H1 (cell line): Measurements from ENCODE around the gene SRPX2.

Source experiments
- CEBPB ChIP-seq: IDR thresholded peaks from 2 replicates; pipeline ENCODE4 v1.6.1; 2012; ENCODE audit warnings: low read depth, low read length
- EP300 ChIP-seq, 2 experiments: IDR thresholded peaks; 1 replicate in 1 of 2; 2 replicates in 1 of 2; pipeline ENCODE4 v1.6.1; 2011 to 2012; ENCODE audit warnings: low read depth in 2 of 2, low read length in 2 of 2, mild to moderate bottlenecking in 2 of 2, borderline replicate concordance in 1 of 2, inconsistent platforms in 1 of 2, moderate library complexity in 1 of 2
- RFX5 ChIP-seq: IDR thresholded peaks from 2 replicates; pipeline ENCODE4 v1.6.1; 2011; ENCODE audit warnings: low read depth, low read length, improper control_type of control experiment, borderline replicate concordance
- TAF1 ChIP-seq: IDR thresholded peaks from 2 replicates; pipeline ENCODE4 v1.6.1; 2011; ENCODE audit warnings: mild to moderate bottlenecking, low read depth, low read length
- USF2 ChIP-seq: IDR thresholded peaks from 2 replicates; pipeline ENCODE4 v1.6.1; 2011; ENCODE audit warnings: low read length, improper control_type of control experiment

- TF ChIP-seq CEBPB = no peak
- no peak for TF ChIP-seq EP300 (IDR thresholded peaks at IDR 0.05; ENCODE audit: borderline replicate concordance in 1 of 2, low read depth in 2 of 2, low read length in 2 of 2)
- no peak for TF ChIP-seq TAF1
- no peak for TF ChIP-seq USF2
- no peak for TF ChIP-seq RFX5
These were observed 18.0 kb upstream of the SRPX2 start for GRCh38 chrX:100625985-100626491.
